ENCODE data around the gene IRX2.
A peak's percentile ranks its signal among the peaks of the same experiment; 100 is the strongest.

The IRX2 gene

DNA sequence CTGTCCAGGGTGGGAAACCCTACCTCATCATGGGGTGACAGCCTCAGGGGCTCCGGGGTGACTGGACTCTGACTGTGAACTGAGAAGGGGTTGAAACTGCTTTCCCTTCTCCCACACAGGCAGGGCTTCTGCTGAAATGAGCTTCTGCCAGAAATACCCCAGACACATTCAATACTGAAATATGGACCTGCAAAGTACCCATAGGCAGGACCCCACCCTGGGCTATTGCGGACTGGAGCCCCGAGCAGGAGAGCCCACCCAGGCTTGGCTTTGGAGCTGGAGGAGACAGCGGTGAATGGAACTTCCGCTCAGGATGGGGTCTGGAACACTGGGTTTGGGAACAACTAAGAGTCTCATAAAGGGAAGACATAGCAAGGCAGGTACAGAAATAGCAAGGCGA lies 37.5 kb downstream of the IRX2 start:
- no peak for DNase-seq (ENCODE audit: low read depth)
- TF ChIP-seq, protein P1, sequence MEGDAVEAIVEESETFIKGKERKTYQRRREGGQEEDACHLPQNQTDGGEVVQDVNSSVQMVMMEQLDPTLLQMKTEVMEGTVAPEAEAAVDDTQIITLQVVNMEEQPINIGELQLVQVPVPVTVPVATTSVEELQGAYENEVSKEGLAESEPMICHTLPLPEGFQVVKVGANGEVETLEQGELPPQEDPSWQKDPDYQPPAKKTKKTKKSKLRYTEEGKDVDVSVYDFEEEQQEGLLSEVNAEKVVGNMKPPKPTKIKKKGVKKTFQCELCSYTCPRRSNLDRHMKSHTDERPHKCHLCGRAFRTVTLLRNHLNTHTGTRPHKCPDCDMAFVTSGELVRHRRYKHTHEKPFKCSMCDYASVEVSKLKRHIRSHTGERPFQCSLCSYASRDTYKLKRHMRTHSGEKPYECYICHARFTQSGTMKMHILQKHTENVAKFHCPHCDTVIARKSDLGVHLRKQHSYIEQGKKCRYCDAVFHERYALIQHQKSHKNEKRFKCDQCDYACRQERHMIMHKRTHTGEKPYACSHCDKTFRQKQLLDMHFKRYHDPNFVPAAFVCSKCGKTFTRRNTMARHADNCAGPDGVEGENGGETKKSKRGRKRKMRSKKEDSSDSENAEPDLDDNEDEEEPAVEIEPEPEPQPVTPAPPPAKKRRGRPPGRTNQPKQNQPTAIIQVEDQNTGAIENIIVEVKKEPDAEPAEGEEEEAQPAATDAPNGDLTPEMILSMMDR (IDR thresholded peaks at IDR 0.05; ENCODE audit: low read length, missing control alignments), result no peak
- no peak overlapping the region for H3K4me3 ChIP-seq (replicated peaks; ENCODE audit: low read depth, low read length)

DNA sequence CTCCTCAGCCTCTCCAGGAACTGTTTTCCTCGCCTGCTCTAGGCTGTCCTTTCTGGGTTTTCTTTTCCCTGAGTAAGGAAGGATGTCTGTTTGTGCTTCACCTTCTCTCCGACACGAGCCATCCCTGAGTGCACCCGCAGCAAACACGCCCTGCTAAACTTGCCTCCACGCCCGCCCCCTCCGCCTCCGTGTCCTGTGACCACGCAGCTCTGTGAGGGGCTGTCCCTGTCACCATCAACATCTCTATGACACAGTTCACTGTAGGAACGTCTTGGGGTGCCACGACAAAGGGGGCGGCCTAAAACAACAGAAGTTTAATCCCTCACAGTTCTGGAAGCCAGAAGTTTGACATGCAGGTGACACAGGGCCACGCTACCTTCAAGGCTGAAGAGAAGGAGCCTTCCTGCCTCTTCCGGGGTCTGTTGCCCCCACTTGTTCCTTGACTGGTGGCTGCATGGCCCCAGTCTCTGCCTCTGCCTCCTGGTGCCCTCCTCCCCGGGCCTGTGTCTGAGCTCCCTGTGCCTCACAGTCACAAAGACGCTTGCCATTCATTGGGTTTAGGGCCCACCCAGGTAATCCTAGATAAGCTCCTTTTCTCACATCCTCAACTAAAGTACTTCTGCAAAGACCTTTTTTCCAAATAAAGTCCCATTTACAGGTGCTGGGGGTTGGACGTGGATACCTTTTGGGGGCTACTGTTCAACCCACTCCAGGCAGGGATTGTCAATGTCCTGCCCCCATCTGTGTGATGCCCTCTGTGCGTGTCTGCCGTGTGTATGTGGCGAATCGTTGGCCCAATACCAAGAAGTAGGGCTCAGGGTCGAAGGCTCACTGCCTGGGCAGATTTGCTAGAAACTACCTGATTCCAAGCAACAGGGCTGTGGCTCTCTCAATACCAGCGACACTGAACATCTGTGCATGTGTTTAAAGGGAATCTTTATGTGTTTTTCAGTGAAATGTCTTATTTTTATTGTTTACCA lies 39.7 kb downstream of the IRX2 start:
- DNase-seq (ENCODE audit: low read depth), result no peak
- TF ChIP-seq, protein P1 (IDR thresholded peaks at IDR 0.05; ENCODE audit: low read length, missing control alignments), result no peak

DNA sequence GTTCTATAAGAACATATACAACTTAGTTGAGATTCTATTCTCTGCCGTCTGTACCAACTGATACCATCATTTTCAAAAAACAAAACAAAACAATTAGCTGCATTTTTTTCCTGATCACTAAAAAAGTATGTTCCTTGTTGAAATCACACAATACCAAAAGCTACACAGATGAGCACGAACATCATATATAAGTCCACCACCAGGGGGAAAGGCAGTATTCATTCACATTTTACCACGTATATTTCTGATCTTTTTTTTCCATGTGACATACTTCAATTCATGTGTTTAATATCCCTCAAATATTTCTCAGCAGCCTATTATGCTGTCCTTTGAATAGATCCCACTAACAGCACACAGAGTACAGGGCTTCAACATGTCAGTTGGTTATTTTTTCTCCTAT lies 40.6 kb downstream of the IRX2 start:
- no peak overlapping the region for H3K4me3 ChIP-seq (replicated peaks; ENCODE audit: low read depth, low read length)
- TF ChIP-seq, protein P1 (IDR thresholded peaks at IDR 0.05; ENCODE audit: low read length, missing control alignments), result peak; percentile 22
- DNase-seq (ENCODE audit: low read depth), result peak; percentile 20

More for the DNA sequence above, 39.7 kb downstream of the IRX2 start:
- no peak overlapping the region for H3K4me3 ChIP-seq (replicated peaks; ENCODE audit: low read depth, low read length)

DNA sequence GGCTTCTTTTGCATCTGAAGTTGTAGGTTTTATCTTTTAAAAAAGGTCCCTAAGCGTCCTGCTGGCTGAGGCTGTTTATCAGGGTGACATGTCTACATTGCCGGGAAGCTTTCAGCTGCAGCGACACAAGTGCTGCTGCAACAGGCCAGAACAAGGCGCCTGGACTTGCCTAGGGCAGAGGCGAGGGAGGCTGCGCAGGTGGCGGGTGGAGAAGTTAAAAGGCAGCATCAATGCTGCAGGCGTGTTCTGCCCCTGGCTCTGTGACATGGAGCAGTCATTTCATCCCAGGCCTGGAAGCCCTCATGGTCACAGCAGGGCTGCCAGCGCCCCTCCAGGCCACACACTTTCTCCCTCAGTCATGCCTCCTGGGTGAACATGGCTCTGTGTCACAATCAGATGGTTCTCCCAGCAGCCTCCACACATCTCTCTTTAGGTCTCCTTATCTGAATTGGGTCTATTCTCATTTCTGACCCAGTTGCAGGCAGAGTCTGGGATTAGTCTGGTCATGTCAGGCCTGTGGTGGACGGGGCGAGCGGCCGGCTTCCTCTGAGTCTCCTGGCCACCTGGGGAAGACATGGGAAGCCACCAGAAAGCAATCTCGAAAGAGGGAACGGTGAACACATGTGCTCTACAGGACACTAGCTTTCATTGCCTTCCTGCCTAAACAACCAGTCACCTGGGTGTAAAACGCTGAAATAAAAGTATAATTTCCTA lies 41.3 kb downstream of the IRX2 start:
- DNase-seq (ENCODE audit: low read depth), result no peak
- H3K4me3 ChIP-seq (replicated peaks; ENCODE audit: low read depth, low read length), result no peak overlapping the region
- TF ChIP-seq, protein P1 (IDR thresholded peaks at IDR 0.05; ENCODE audit: low read length, missing control alignments), result no peak

DNA sequence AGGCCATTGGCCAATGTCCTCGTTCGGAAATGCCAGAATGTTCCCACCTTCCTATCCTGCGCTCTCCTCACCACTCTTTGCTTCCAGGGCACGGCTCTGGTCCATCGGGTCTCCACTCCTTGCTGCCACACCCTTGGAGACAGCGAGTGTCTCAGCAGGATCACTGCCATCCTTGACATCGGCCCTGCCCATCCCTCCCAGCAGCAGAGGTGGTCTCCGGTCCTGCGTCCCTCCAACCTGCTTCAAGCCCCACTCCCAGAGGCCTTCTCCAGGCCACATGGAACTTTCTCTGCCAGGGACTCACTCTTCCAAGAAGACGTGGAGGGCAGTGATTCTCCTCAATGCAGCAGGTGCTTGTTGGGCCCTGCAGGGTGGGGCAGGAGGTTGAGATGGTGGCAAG lies 42.7 kb downstream of the IRX2 start:
- DNase-seq (ENCODE audit: low read depth), result no peak
- TF ChIP-seq, protein P1 (IDR thresholded peaks at IDR 0.05; ENCODE audit: low read length, missing control alignments), result no peak
- H3K4me3 ChIP-seq (replicated peaks; ENCODE audit: low read depth, low read length), result no peak overlapping the region

DNA sequence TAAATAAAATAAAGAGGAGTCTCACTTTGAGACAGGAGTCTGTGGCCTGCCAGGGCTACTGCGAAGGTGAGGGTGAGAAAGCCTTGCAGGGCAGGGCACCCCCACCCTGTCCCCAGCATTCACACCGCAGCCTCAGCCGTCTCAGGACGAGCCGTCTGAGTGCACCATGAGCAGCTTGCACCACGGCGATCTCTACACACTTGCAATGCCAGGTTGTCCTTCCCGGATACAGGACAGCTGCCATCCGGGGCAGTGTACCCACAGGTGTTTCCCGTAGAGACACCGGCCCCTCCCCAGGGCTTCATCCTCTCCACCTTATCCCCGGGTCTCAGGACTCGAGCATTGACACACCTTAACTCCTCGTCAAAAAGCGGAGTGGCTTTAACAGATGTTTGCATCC lies 43.3 kb downstream of the IRX2 start:
- no peak overlapping the region for H3K4me3 ChIP-seq (replicated peaks; ENCODE audit: low read depth, low read length)
- no peak for DNase-seq (ENCODE audit: low read depth)
- TF ChIP-seq, protein P1 (IDR thresholded peaks at IDR 0.05; ENCODE audit: low read length, missing control alignments), result no peak
